Ascending aorta (tissue), 2 donors: ENCODE data around the gene EGLN3. TPM values are rescaled to one million over a fixed set of nuclear protein-coding genes. Genes with fewer than 3 reads are reported as not detected.

Experiments
- DNase-seq, 2 donors: peaks; one replicate each; pipeline ENCODE4 v3.0.0-alpha.2; 2019; ENCODE audit warnings: low spot score in 2 of 2
- H3K27ac ChIP-seq, 2 donors: fragments of 200-600 bp; sonication (generic); one replicate each; pipeline ENCODE4 v1.5.1; 2016 to 2017; ENCODE audit warnings: mild to moderate bottlenecking in 1 of 2
- H3K27me3 ChIP-seq: fragments of 200-600 bp; sonication (generic); one replicate; pipeline ENCODE4 v1.5.1; 2017
- H3K36me3 ChIP-seq, 2 donors: fragments of 200-600 bp; sonication (generic); one replicate each; pipeline ENCODE4 v1.5.1; 2016
- H3K4me1 ChIP-seq, 2 donors: fragments of 200-600 bp; sonication (generic); one replicate each; pipeline ENCODE4 v1.5.1; 2016 to 2017; ENCODE audit warnings: mild to moderate bottlenecking in 1 of 2
- H3K4me3 ChIP-seq, 2 donors: fragments of 200-600 bp; sonication (generic); one replicate each; pipeline ENCODE4 v1.5.1; 2016 to 2017; ENCODE audit warnings: mild to moderate bottlenecking in 1 of 2
- H3K9me3 ChIP-seq, 2 donors: fragments of 200-600 bp; sonication (generic); one replicate each; pipeline ENCODE4 v1.5.1; 2016
- CTCF ChIP-seq, 3 experiments: fragments of 200-600 bp in 2 of 3; fragments of 450-650 bp in 1 of 3; sonication (generic) in 2 of 3; IDR thresholded peaks; one replicate each; pipeline ENCODE4 v1.5.1; 2016 to 2019; ENCODE audit warnings: antibody characterized with exemption in 3 of 3, mild to moderate bottlenecking in 1 of 3, moderate library complexity in 1 of 3
- intact Hi-C: fragments of 100-400 bp; cut with DNase I; formaldehyde crosslinking; loops from one replicate; pipeline ENCODE4 v1.15.1; 2023
- total RNA-seq: library from RNA; depleted of rRNA; stranded (reverse); fragments of >200 nt; gene quantifications from one replicate; pipeline ENCODE4 v1.1.0, GENCODE V29; 2016

The EGLN3 gene
- total RNA-seq, 1 donor from 2014 or later: 5.9 TPM

DNA sequence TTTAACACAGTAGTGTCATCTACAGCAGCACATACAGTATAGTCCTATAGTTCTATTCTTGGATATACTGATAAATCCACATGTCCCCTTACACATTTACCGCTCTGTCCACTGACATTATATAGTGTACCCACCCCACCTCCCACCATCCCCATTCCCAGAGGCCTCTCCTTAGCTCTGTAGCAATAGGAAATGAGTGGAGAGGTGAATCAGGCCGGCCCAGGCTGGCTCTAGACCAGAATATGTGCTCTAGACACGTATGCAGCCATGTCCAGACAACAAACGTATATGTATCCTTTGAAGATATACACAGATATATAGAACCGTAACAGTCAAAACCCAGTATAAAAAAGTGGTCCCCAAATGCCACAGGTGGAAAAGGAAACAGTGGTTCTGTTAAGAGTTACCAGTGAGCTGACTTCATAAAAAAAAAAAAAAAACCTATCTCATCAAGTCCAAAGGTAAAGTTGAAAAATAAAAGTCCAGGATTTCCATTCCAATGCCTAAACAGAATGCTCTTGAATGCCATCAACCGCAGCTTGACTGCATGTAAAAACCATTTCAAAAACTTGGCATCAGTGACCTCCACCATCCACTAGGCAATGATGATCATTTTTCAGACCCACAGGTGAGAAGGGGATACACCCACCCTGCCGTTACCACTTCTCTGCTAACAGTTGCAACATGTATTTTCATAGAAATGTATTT is 16.7 kb downstream of the EGLN3 start:
- intact Hi-C loops: no loop called here
- DNase-seq: no peak
- Histone ChIP-seq H3K27ac (no peak overlapping the region), H3K36me3 (no peaks in the 10 kb centered on the region), H3K4me1 (peaks cover 0 to 11% of the 10 kb centered on the region in 2 donors), H3K9me3 (no peaks in the 10 kb centered on the region), H3K4me3 (no peak overlapping the region), H3K27me3 (no peaks in the 10 kb centered on the region)
- TF ChIP-seq CTCF (IDR thresholded peaks at IDR 0.05): no peak

- DNase-seq: no peak
- intact Hi-C loops: no loop called here
- TF ChIP-seq CTCF (IDR thresholded peaks at IDR 0.05): no peak
- H3K4me3 ChIP-seq: no peak overlapping the region
- peaks cover 0 to 8% of the 10 kb centered on the region in 2 donors for H3K4me1 ChIP-seq
- no peaks in the 10 kb centered on the region for H3K36me3 ChIP-seq
- no peaks in the 10 kb centered on the region for H3K9me3 ChIP-seq
- H3K27ac ChIP-seq: no peak overlapping the region
- no peaks in the 10 kb centered on the region for H3K27me3 ChIP-seq
Observed at GRCh38 chr14:33933386-33933933, 17.4 kb downstream of the EGLN3 start.

DNA sequence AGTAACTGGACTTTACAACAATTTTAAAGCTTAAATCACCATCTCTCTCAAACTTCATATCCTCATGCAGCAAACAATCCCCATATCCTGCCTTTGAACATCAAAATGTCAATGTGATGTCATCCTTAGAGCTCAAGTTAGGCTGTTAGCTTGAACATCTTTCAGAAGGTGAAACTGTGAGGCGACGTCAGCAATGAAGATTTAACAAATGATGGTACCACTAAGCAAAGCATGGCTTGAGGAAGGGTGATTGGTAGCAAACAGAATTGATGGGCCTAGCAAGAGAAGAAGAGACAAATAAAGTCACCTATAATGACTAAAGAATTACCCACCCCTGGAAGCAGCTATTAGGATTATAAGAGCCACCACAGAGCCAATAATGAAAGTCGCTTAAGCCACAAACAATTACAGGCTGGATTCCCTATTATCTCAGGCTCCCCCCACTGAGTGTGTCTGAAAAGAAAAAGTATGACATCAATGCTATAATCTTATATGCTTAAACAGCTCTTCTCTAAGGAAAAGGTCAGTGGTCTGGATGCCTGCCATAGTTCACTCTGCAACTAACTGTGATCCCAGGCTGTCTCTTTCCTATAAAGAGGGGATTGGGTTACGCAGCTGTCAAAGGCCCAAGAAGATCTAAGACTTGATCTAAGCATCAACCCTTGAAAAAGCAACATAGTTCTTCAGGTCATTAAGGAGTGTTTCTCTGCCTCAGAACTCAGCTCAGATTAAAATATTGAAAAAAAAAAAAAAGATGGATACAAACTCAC is 18.1 kb downstream of the EGLN3 start:
- TF ChIP-seq CTCF (IDR thresholded peaks at IDR 0.05): no peak
- no peak overlapping the region for H3K4me3 ChIP-seq
- intact Hi-C loops: no loop called here
- H3K9me3 ChIP-seq: no peaks in the 10 kb centered on the region
- peaks cover 0 to 3% of the 10 kb centered on the region in 2 donors for H3K36me3 ChIP-seq
- no peak for DNase-seq
- H3K4me1 ChIP-seq: peaks cover 0 to 4% of the 10 kb centered on the region in 2 donors
- no peak overlapping the region for H3K27ac ChIP-seq
- no peaks in the 10 kb centered on the region for H3K27me3 ChIP-seq

GRCh38 chr14:33932033-33932432 is 18.8 kb downstream of the EGLN3 start:
- Histone ChIP-seq H3K27me3 (no peaks in the 10 kb centered on the region), H3K4me1 (no peaks in the 10 kb centered on the region), H3K4me3 (no peak overlapping the region), H3K9me3 (no peaks in the 10 kb centered on the region), H3K27ac (no peak overlapping the region), H3K36me3 (peaks cover 3 to 4% of the 10 kb centered on the region in 2 donors)
- intact Hi-C loops: no loop called here
- DNase-seq: no peak
- no peak for TF ChIP-seq CTCF (IDR thresholded peaks at IDR 0.05)

DNA sequence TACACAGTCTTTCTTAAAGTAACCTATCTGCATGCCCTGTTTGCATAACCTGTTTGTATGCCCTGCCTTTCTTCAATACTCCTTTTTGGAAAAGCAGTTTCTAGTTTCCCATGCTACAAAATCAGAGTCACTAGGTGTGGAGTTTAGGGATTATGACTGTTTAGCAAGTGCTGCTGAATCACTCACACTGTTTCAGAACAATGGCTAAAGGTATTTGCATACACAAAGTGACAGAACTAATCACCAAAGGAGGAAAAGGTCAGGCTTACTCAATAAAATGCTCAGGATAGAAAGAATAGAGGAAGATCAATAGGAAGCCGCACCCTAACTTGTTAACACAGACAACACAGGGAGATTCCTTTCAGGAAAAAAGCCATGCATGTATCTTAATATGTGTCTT is 19.4 kb downstream of the EGLN3 start:
- Histone ChIP-seq H3K4me1 (no peaks in the 10 kb centered on the region), H3K4me3 (no peak overlapping the region), H3K27ac (no peak overlapping the region), H3K27me3 (no peaks in the 10 kb centered on the region), H3K36me3 (peaks cover 3 to 4% of the 10 kb centered on the region in 2 donors), H3K9me3 (no peaks in the 10 kb centered on the region)
- intact Hi-C loops: no loop called here
- no peak for TF ChIP-seq CTCF (IDR thresholded peaks at IDR 0.05)
- no peak for DNase-seq
